HCT116 (cell line): Measurements from ENCODE around the gene KLHL18. TPM values are rescaled to one million over a fixed set of nuclear protein-coding genes. Genes with fewer than 3 reads are reported as not detected.
"Not testable (repeated sequence)": the region's sequence is repeated elsewhere in the genome, so short reads cannot be mapped to it uniquely, and the experiment has no call there.

Experiments
- ATAC-seq: fragments of 200-7000 bp; cut with Tn5 transposase; 2 replicates; pipeline ENCODE4 v1.9.1; 2020; ENCODE audit warnings: mild to moderate bottlenecking, moderate library complexity
- BruUV-seq: library from RNA; stranded (reverse); fragments of 400-500 nt; replicated peaks from 2 replicates; lab custom pipeline; 2021; lab: Mats Ljungman, UMichigan
- CTCF ChIA-PET: fragments of 300-600 bp; sonication (Branson Sonifier 250); formaldehyde crosslinking; loops from one replicate; lab custom pipeline; 2021; ENCODE audit warnings: antibody characterized with exemption; lab: Charles Lee
- POLR2A ChIA-PET: fragments of 300-600, 350-600 bp; sonication (Branson Sonifier 250); formaldehyde crosslinking; loops from one replicate; lab custom pipeline; 2021; ENCODE audit warnings: antibody characterized with exemption; lab: Charles Lee
- RAD21 ChIA-PET, 2 experiments: fragments of 300-600 bp; sonication (Branson Sonifier 250); formaldehyde crosslinking; loops; one replicate each; lab custom pipeline; 2023; ENCODE audit warnings: low total read pairs in 2 of 2; ENCODE audit not compliant: uncharacterized antibody in 2 of 2, unreplicated experiment in 2 of 2, low non-redundant PET in 1 of 2; lab: Charles Lee
- DNase-seq: peaks from one replicate; pipeline ENCODE4 v3.0.0-alpha.2; 2010; ENCODE audit warnings: low read depth, low spot score
- H2AFZ ChIP-seq: fragments of 200-600 bp; shearing (Covaris generic), sonication (generic); 2 replicates; pipeline ENCODE4 v1.6.1; 2017; ENCODE audit warnings: low read depth, mixed run types, mixed read lengths, antibody characterized with exemption, low read length; ENCODE audit not compliant: poor library complexity, severe bottlenecking
- H3K27ac ChIP-seq: 2 replicates; pipeline ENCODE4 v1.5.1; 2012; ENCODE audit warnings: low read depth, low read length
- H3K27me3 ChIP-seq: fragments of 200-600 bp; sonication (generic); 2 replicates; pipeline ENCODE4 v1.6.1; 2016; ENCODE audit warnings: mixed run types, low read length, mixed read lengths; ENCODE audit not compliant: insufficient read depth
- H3K36me3 ChIP-seq, 2 experiments: fragments of 200-500 bp in 1 of 2; fragments of 200-600 bp in 1 of 2; sonication (Bioruptor generic) in 1 of 2; sonication (generic) in 1 of 2; 2 replicates each; pipeline versions ENCODE4 v1.5.1 to v1.6.1; 2014 to 2016; ENCODE audit warnings: low read length in 2 of 2, inconsistent platforms in 1 of 2, mixed read lengths in 1 of 2, mixed run types in 1 of 2; ENCODE audit not compliant: insufficient read depth in 2 of 2, control insufficient read depth in 1 of 2
- H3K4me1 ChIP-seq, 2 experiments: fragments of 200-600 bp in 1 of 2; sonication (generic) in 1 of 2; 2 replicates each; pipeline versions ENCODE4 v1.5.1 to v1.6.1; 2012 to 2017; ENCODE audit warnings: low read length in 2 of 2, inconsistent platforms in 1 of 2, mild to moderate bottlenecking in 1 of 2, mixed read lengths in 1 of 2, mixed run types in 1 of 2, moderate library complexity in 1 of 2; ENCODE audit not compliant: insufficient read depth in 2 of 2, control insufficient read depth in 1 of 2
- H3K4me2 ChIP-seq: fragments of 200-600 bp; sonication (generic); 2 replicates; pipeline ENCODE4 v1.6.1; 2017; ENCODE audit warnings: mixed run types, low read length, mixed read lengths
- H3K4me3 ChIP-seq, 2 experiments: fragments of 200-600 bp in 1 of 2; sonication (generic) in 1 of 2; replicated peaks in 1 of 2; 2 replicates each; pipeline ENCODE4 v1.5.1; 2011 to 2016; ENCODE audit warnings: low read length in 2 of 2, control low read depth in 1 of 2, low read depth in 1 of 2, mild to moderate bottlenecking in 1 of 2, mixed read lengths in 1 of 2, mixed run types in 1 of 2
- H3K79me2 ChIP-seq: fragments of 200-600 bp; sonication (generic); 2 replicates; pipeline ENCODE4 v1.6.1; 2017; ENCODE audit warnings: mild to moderate bottlenecking, mixed run types, low read length, moderate library complexity, mixed read lengths; ENCODE audit not compliant: insufficient read depth
- H3K9ac ChIP-seq: fragments of 200-600 bp; sonication (generic); 2 replicates; pipeline ENCODE4 v1.6.1; 2016; ENCODE audit warnings: low read length, mixed read lengths
- H3K9me2 ChIP-seq: fragments of 200-600 bp; sonication (generic), shearing (Covaris generic); 2 replicates; pipeline ENCODE4 v1.6.1; 2017; ENCODE audit warnings: mixed run types, mild to moderate bottlenecking, moderate library complexity; ENCODE audit not compliant: insufficient read depth
- H3K9me3 ChIP-seq, 2 experiments: fragments of 200-500 bp in 1 of 2; fragments of 200-600 bp in 1 of 2; sonication (Bioruptor generic) in 1 of 2; sonication (generic) in 1 of 2; 2 replicates each; pipeline ENCODE4 v1.6.1; 2014 to 2017; ENCODE audit warnings: low read length in 2 of 2, mixed read lengths in 2 of 2, inconsistent platforms in 1 of 2, low read depth in 1 of 2, mild to moderate bottlenecking in 1 of 2, mixed run types in 1 of 2, moderate library complexity in 1 of 2; ENCODE audit not compliant: control insufficient read depth in 1 of 2, insufficient read depth in 1 of 2
- H4K20me1 ChIP-seq: fragments of 200-600 bp; sonication (generic), shearing (Covaris generic); 2 replicates; pipeline ENCODE4 v1.6.1; 2017; ENCODE audit warnings: mixed run types, mild to moderate bottlenecking, moderate library complexity; ENCODE audit not compliant: insufficient read depth
- ATF3 ChIP-seq: IDR thresholded peaks from 2 replicates; pipeline ENCODE4 v1.6.1; 2012
- CBX3 ChIP-seq: IDR thresholded peaks from 2 replicates; pipeline ENCODE4 v1.6.1; 2012; ENCODE audit warnings: low read depth
- CEBPB ChIP-seq: IDR thresholded peaks from 2 replicates; pipeline ENCODE4 v1.6.1; 2012; ENCODE audit warnings: low read depth
- EZH2phosphoT487 ChIP-seq: fragments of 200-600 bp; IDR thresholded peaks from 2 replicates; pipeline ENCODE4 v1.6.1; 2018; ENCODE audit warnings: antibody characterized with exemption, borderline replicate concordance
- FOSL1 ChIP-seq: IDR thresholded peaks from 2 replicates; pipeline ENCODE4 v1.6.1; 2012; ENCODE audit warnings: low read depth
- JUND ChIP-seq: IDR thresholded peaks from 2 replicates; pipeline ENCODE4 v1.6.1; 2012
- MAX ChIP-seq: IDR thresholded peaks from 2 replicates; pipeline ENCODE4 v1.6.1; 2012
- RAD21 ChIP-seq: IDR thresholded peaks from 2 replicates; pipeline ENCODE4 v1.6.1; 2012; ENCODE audit warnings: low read depth, mild to moderate bottlenecking
- SIN3A ChIP-seq: IDR thresholded peaks from 2 replicates; pipeline ENCODE4 v1.6.1; 2012; ENCODE audit warnings: low read depth
- SP1 ChIP-seq: IDR thresholded peaks from 2 replicates; pipeline ENCODE4 v1.6.1; 2012; ENCODE audit warnings: low read depth
- SRF ChIP-seq: IDR thresholded peaks from 2 replicates; pipeline ENCODE4 v1.6.1; 2012; ENCODE audit warnings: low read depth
- TCF7L2 ChIP-seq: IDR thresholded peaks from 2 replicates; pipeline ENCODE4 v1.7.0; 2011; ENCODE audit warnings: borderline replicate concordance, inconsistent platforms; ENCODE audit not compliant: insufficient read depth, insufficient read length; ENCODE audit errors: extremely low read depth
- ZFX ChIP-seq: fragments of 450-650 bp; IDR thresholded peaks from 2 replicates; pipeline ENCODE4 v1.6.1; 2017
- ZNF274 ChIP-seq: fragments of 200-500 bp; sonication (Bioruptor generic); IDR thresholded peaks from 2 replicates; pipeline ENCODE4 v1.6.1; 2014; ENCODE audit warnings: mild to moderate bottlenecking, low read depth, low read length, inconsistent platforms
- intact Hi-C: fragments of 100-400 bp; cut with micrococcal nuclease; formaldehyde crosslinking; loops from 2 replicates; pipeline ENCODE4 v1.10.0; 2022
- total RNA-seq: library from RNA; stranded (reverse); gene quantifications from one replicate; pipeline ENCODE4 v1.2.1, GENCODE V29; 2021; ENCODE audit not compliant: unreplicated experiment

The KLHL18 gene
- total RNA-seq, 1 experiment from 2014 or later, result 32.3 TPM

- Histone ChIP-seq H3K27ac (peak overlapping the region; percentile 44; the same call in 1 of the 2 replicates), H3K9me3 (peaks cover 5 to 15% of the 10 kb centered on the region in 2 experiments; a peak in 3 of 4 replicates), H3K4me1 (peaks cover 0 to 18% of the 10 kb centered on the region in 2 experiments; a peak in 2 of 4 replicates), H3K4me3 (0 out of 4 replicates have a peak overlapping the region, but pooled peaks of 1 of the 2 experiments have one; percentile 10), H3K4me2 (peak overlapping the region; percentile 35)
- BruUV-seq, intact Hi-C loops, H4K20me1 ChIP-seq, CTCF ChIA-PET, RAD21 ChIA-PET, H3K9ac ChIP-seq, H3K36me3 ChIP-seq, H3K79me2 ChIP-seq, H3K27me3 ChIP-seq, H2AFZ ChIP-seq, POLR2A ChIA-PET, H3K9me2 ChIP-seq: not testable (repeated sequence)
- TF ChIP-seq JUND (peak; percentile 90), SP1 (peak; percentile 70), FOSL1 (peak; percentile 92), SIN3A (peak; percentile 23; the same call in 1 of the 2 replicates), ATF3 (0 out of 2 replicates have a peak, but pooled peaks have one; percentile 39), CBX3 (peak; percentile 96), CEBPB (peak; percentile 48; the same call in 1 of the 2 replicates), SRF (peak; percentile 39; the same call in 1 of the 2 replicates)
- ATAC-seq (peak; percentile 82), DNase-seq (peak; percentile 61)
These were observed 77.4 kb downstream of the KLHL18 start for GRCh38 chr3:47360110-47360517.

GRCh38 chr3:47362701-47363100 lies 80.0 kb downstream of the KLHL18 start:
- H3K9me3 ChIP-seq, result peaks cover 5 to 10% of the 10 kb centered on the region in 2 experiments; a peak in 2 of 4 replicates
- H3K4me2 ChIP-seq, result no peak overlapping the region
- ChIA-PET POLR2A (no interaction called here), RAD21 (no interaction called here), CTCF (interaction anchor here (0.8 kb wide), 1 partner anchor 9 kb away, joined by 3 read pairs; no protein-coding TSS in a partner anchor)
- TF ChIP-seq SP1, result no peak
- no peak for TF ChIP-seq JUND
- TF ChIP-seq SIN3A, result no peak
- no peak for TF ChIP-seq MAX
- TF ChIP-seq TCF7L2, result no peak
- no peak for TF ChIP-seq ZNF274
- TF ChIP-seq ZFX, result no peak
- no peak for TF ChIP-seq RAD21
- TF ChIP-seq ATF3, result no peak
- no peak for TF ChIP-seq EZH2phosphoT487
- intact Hi-C loops, result no loop called here
- no peaks in the 10 kb centered on the region for H4K20me1 ChIP-seq
- no peak overlapping the region for H3K9ac ChIP-seq
- no peak overlapping the region for H3K4me3 ChIP-seq
- no peaks in the 10 kb centered on the region for H3K36me3 ChIP-seq
- no peaks in the 10 kb centered on the region for H3K9me2 ChIP-seq
- H3K4me1 ChIP-seq, result peaks cover 0 to 18% of the 10 kb centered on the region in 2 experiments; a peak in 2 of 4 replicates
- ATAC-seq, result no peak
- no peak for DNase-seq
- BruUV-seq, result no TSS peak
- no peaks in the 10 kb centered on the region for H3K79me2 ChIP-seq
- no peak overlapping the region for H3K27ac ChIP-seq
- no peaks in the 10 kb centered on the region for H3K27me3 ChIP-seq
- no peak overlapping the region for H2AFZ ChIP-seq
